ENCODE results near the gene RPL39. TPM values are rescaled to one million over a fixed set of nuclear protein-coding genes. Genes with fewer than 3 reads are reported as not detected.
"Not testable (repeated sequence)": the region's sequence is repeated elsewhere in the genome, so short reads cannot be mapped to it uniquely, and the experiment has no call there.

Gene RPL39
- total RNA-seq, 1 donor from 2014 or later = 1,616 TPM

DNA sequence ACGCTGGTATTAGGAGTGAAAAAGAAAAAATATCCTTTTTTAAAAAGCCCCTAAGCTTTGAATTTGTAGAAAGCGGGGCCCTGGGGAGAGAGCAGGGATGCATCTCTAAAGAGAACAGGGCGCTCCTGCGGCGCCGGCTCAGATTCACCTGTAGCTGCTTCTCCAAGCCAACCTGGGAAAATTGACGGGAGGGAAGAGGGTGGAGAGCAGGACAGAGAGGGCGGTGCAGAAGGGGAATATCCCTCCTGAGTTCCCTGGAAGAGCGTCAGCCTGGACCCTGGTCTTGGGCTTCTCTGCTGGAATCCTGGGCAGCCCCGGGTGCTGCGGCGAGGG is 33.8 kb downstream of the RPL39 start:
- Mint-ChIP-seq H3K36me3 (ENCODE audit: unreplicated experiment) (no peaks in the 10 kb centered on the region), H3K27ac (ENCODE audit: unreplicated experiment) (peak overlapping the region; percentile 38), H3K4me1 (ENCODE audit: unreplicated experiment) (peaks cover 10% of the 10 kb centered on the region), H3K4me3 (ENCODE audit: unreplicated experiment) (peak overlapping the region; percentile 71), H3K27me3 (ENCODE audit: unreplicated experiment) (no peaks in the 10 kb centered on the region), H3K9me3 (ENCODE audit: unreplicated experiment) (no peaks in the 10 kb centered on the region)
- TF ChIP-seq, protein P1, sequence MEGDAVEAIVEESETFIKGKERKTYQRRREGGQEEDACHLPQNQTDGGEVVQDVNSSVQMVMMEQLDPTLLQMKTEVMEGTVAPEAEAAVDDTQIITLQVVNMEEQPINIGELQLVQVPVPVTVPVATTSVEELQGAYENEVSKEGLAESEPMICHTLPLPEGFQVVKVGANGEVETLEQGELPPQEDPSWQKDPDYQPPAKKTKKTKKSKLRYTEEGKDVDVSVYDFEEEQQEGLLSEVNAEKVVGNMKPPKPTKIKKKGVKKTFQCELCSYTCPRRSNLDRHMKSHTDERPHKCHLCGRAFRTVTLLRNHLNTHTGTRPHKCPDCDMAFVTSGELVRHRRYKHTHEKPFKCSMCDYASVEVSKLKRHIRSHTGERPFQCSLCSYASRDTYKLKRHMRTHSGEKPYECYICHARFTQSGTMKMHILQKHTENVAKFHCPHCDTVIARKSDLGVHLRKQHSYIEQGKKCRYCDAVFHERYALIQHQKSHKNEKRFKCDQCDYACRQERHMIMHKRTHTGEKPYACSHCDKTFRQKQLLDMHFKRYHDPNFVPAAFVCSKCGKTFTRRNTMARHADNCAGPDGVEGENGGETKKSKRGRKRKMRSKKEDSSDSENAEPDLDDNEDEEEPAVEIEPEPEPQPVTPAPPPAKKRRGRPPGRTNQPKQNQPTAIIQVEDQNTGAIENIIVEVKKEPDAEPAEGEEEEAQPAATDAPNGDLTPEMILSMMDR (IDR thresholded peaks at IDR 0.05) = no peak
- DNase-seq (ENCODE audit: extremely low spot score, unreplicated experiment) = no peak

DNA sequence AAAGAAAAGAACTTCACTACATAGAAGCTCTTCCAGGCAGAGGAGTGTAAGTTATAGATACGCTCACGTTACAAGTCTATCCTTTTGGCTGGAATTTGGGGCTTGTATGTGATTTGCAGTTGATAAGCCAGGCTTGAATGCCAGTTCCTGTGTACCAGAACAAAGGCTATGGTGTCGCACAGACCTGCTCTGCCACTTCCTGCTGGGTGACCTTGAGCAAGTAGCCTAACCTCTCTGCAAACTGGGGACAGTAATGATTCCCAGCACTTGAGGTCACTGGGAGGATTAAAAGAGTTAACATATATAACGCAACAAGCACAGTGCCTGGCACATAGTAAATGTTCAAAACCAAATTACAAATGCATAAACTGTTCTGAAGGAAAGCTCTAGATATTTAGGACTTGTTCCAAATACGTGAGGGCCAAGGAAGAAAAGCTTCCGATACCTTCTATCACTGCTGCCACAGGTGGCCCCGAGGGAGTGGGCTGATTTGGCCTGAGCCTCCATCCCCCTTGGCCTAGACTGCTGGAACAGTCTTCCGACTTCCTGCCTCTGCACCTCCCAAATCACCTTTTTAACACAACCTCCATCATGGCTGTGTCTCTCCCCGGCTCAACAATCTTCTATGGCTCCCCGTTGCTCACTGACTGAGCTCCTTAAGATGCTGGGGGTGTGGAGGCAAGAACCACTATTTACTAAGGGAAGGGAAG is 34.3 kb downstream of the RPL39 start:
- H3K27ac Mint-ChIP-seq (ENCODE audit: unreplicated experiment) = no peak overlapping the region
- no peak for DNase-seq (ENCODE audit: extremely low spot score, unreplicated experiment)
- no peaks in the 10 kb centered on the region for H3K9me3 Mint-ChIP-seq (ENCODE audit: unreplicated experiment)
- TF ChIP-seq, protein P1 (IDR thresholded peaks at IDR 0.05) = no peak
- H3K36me3 Mint-ChIP-seq (ENCODE audit: unreplicated experiment) = no peaks in the 10 kb centered on the region
- H3K4me3 Mint-ChIP-seq (ENCODE audit: unreplicated experiment) = peak overlapping the region; percentile 71
- H3K4me1 Mint-ChIP-seq (ENCODE audit: unreplicated experiment) = peaks cover 10% of the 10 kb centered on the region
- H3K27me3 Mint-ChIP-seq (ENCODE audit: unreplicated experiment) = no peaks in the 10 kb centered on the region

DNA sequence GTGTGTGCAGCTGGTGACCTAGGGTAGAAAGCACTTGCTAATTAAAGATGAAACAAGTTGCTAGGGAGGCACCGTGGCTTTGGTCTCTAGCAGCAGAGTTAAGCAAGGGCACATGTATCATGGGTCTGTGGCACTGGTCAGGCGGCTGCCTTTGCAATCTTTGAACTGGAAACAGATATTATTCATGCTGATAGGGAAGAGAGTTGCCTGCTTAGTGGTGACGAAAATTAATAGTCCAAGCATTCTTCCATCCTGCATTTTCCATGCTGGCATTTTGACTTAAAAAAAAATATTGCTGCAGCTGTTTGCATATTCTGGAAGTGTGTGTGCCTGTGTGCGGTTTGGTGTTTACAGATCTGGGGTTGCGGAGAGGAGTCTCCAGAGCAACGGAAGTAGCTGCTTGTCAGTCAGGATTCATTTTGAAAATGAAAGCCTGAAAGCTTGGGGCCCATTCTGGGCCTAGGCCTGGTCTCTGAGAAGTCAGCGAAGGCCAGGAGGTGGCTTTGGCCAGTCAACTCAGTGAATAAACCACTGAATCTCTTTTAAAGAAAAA is 35.4 kb downstream of the RPL39 start:
- no peak overlapping the region for H3K27ac Mint-ChIP-seq (ENCODE audit: unreplicated experiment)
- no peaks in the 10 kb centered on the region for H3K9me3 Mint-ChIP-seq (ENCODE audit: unreplicated experiment)
- no peaks in the 10 kb centered on the region for H3K27me3 Mint-ChIP-seq (ENCODE audit: unreplicated experiment)
- DNase-seq (ENCODE audit: extremely low spot score, unreplicated experiment) = no peak
- no peaks in the 10 kb centered on the region for H3K36me3 Mint-ChIP-seq (ENCODE audit: unreplicated experiment)
- peaks cover 8% of the 10 kb centered on the region for H3K4me1 Mint-ChIP-seq (ENCODE audit: unreplicated experiment)
- TF ChIP-seq, protein P1 (IDR thresholded peaks at IDR 0.05) = no peak
- no peak overlapping the region for H3K4me3 Mint-ChIP-seq (ENCODE audit: unreplicated experiment)

DNA sequence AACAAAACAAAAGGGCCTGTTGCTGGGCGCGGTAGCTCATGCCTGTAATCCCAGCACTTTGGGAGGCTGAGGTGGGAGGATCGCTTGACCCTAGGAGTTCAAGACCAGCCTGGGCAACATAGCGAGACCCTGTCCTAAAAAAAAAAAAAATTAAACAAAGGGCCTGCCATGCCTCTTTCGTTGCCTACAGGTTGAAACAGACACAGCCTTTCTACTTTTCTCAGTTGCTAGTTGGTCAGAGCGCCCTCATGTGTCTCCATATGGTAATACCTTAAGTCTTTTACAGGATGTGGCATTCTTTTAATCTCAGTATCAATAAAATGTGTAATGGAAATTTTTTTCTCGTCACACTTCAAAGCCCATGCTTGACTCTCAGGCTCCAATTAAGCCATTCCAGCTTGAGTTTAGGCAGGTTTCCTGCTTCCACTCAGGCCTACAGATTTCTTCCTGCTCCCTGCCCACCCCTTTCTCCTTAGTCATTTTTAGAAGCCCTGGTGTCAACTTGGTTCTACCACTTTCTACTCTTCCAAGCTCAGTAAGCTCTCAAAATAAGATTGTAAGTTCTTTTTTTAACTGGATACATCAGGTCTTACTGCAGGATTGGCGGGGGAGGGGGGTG is 37.7 kb downstream of the RPL39 start:
- H3K27ac Mint-ChIP-seq (ENCODE audit: unreplicated experiment) = no peak overlapping the region
- DNase-seq (ENCODE audit: extremely low spot score, unreplicated experiment) = no peak
- H3K4me1 Mint-ChIP-seq (ENCODE audit: unreplicated experiment) = no peaks in the 10 kb centered on the region
- H3K36me3 Mint-ChIP-seq (ENCODE audit: unreplicated experiment) = no peaks in the 10 kb centered on the region
- no peaks in the 10 kb centered on the region for H3K27me3 Mint-ChIP-seq (ENCODE audit: unreplicated experiment)
- no peak overlapping the region for H3K4me3 Mint-ChIP-seq (ENCODE audit: unreplicated experiment)
- TF ChIP-seq, protein P1 (IDR thresholded peaks at IDR 0.05) = peak; percentile 45
- no peaks in the 10 kb centered on the region for H3K9me3 Mint-ChIP-seq (ENCODE audit: unreplicated experiment)

DNA sequence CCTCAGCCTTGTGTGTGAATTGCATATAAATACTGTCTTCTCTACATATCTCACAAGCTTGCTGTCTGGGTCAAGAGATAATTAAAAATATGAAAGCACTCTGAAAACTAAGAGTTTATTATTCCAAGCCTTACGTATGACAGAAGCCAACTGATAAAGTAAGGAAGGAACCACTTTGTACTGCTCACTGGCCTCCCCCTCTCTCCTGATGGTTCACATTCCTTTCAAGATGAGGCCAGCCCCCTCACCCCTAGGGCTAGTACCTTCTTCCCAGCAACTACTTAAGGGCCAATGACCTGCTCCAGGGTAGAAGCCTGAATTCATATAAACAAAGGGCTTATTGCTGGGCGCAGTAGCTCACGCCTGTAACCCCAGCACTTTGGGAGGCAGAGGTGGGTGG is 38.4 kb downstream of the RPL39 start:
- DNase-seq (ENCODE audit: extremely low spot score, unreplicated experiment) = no peak
- H3K27me3 Mint-ChIP-seq (ENCODE audit: unreplicated experiment) = no peaks in the 10 kb centered on the region
- H3K27ac Mint-ChIP-seq (ENCODE audit: unreplicated experiment) = no peak overlapping the region
- no peaks in the 10 kb centered on the region for H3K36me3 Mint-ChIP-seq (ENCODE audit: unreplicated experiment)
- TF ChIP-seq, protein P1 (IDR thresholded peaks at IDR 0.05) = no peak
- no peak overlapping the region for H3K4me3 Mint-ChIP-seq (ENCODE audit: unreplicated experiment)
- H3K4me1 Mint-ChIP-seq (ENCODE audit: unreplicated experiment) = no peaks in the 10 kb centered on the region
- H3K9me3 Mint-ChIP-seq (ENCODE audit: unreplicated experiment) = no peaks in the 10 kb centered on the region

DNA sequence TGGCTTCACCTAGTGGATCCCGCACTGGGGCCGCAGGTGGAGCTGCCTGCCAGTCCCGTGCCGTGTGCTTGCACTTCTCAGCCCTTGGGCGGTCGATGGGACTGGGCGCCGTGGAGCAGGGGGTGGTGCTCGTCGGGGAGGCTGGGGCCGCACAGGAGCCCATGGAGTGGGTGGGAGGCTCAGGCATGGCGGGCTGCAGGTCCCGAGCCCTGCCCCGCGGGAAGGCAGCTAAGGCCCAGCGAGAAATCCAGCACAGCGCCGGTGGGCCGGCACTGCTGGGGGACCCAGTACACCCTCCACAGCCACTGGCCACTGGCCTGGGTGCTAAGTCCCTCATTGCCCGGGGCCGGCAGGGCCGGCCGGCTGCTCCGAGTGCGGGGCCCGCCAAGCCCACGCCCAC is 40.7 kb downstream of the RPL39 start:
- not testable (repeated sequence) for H3K4me3 Mint-ChIP-seq (ENCODE audit: unreplicated experiment); H3K27ac Mint-ChIP-seq (ENCODE audit: unreplicated experiment); DNase-seq (ENCODE audit: extremely low spot score, unreplicated experiment); H3K9me3 Mint-ChIP-seq (ENCODE audit: unreplicated experiment); H3K36me3 Mint-ChIP-seq (ENCODE audit: unreplicated experiment); H3K27me3 Mint-ChIP-seq (ENCODE audit: unreplicated experiment); H3K4me1 Mint-ChIP-seq (ENCODE audit: unreplicated experiment)

DNA sequence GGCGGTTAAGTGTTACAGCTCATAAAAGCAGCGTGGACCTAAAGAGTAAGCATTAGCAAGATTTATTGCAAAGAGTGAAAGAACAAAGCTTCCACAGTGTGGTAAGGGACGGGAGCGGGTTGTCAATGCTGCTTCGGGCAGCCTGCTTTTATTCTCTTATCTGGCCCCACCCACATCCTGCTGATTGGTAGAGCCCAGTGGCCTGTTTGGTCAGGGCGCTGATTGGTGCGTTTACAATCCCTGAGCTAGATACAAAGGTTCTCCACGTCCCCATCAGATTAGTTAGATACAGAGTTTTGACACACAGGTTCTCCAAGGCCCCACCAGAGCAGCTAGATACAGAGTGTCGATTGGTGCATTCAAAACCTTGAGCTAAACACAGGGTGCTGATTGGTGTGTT is 41.3 kb downstream of the RPL39 start:
- H3K27ac Mint-ChIP-seq (ENCODE audit: unreplicated experiment); H3K27me3 Mint-ChIP-seq (ENCODE audit: unreplicated experiment); H3K9me3 Mint-ChIP-seq (ENCODE audit: unreplicated experiment); H3K4me1 Mint-ChIP-seq (ENCODE audit: unreplicated experiment); H3K4me3 Mint-ChIP-seq (ENCODE audit: unreplicated experiment); H3K36me3 Mint-ChIP-seq (ENCODE audit: unreplicated experiment); DNase-seq (ENCODE audit: extremely low spot score, unreplicated experiment): not testable (repeated sequence)
